Fibroblast of lung (primary cell): ENCODE data around the gene GET3.

Source experiments
- CTCF ChIP-seq, 2 donors: IDR thresholded peaks in 1 of 2; conservative IDR thresholded peaks in 1 of 2; 1 replicate in 1 of 2; 2 replicates in 1 of 2; pipeline ENCODE4 v1.5.1; 2011 to 2012; ENCODE audit warnings: low read length in 2 of 2, control low read depth in 1 of 2, inconsistent platforms in 1 of 2, low read depth in 1 of 2, mild to moderate bottlenecking in 1 of 2
- EZH2 ChIP-seq: IDR thresholded peaks from 2 replicates; pipeline ENCODE4 v1.5.1; 2012; ENCODE audit warnings: low read length, control low read depth, mild to moderate bottlenecking; ENCODE audit errors: missing control alignments

GRCh38 chr19:12789098-12789903 is 52.0 kb downstream of the GET3 start:
- no peak for TF ChIP-seq CTCF (conservative IDR thresholded peaks at IDR 0.05 in 1 of 2, IDR thresholded peaks at IDR 0.05 in 1 of 2; ENCODE audit: low read depth in 1 of 2, low read length in 2 of 2)
- TF ChIP-seq EZH2, result no peak
